Activated T-helper 1 cell treated with anti-CD3 and anti-CD28 coated beads, Interleukin-2, amount 50 U/mL, for 16 hours (primary cell): ENCODE measurements around the gene LVRN.

ENCODE experiments used
- DNase-seq, 2 donors: peaks; one replicate each; pipeline ENCODE4 v3.0.0-alpha.2; 2020; ENCODE audit warnings: low read depth in 1 of 2, low spot score in 1 of 2

LVRN gene

GRCh38 chr5:115954144-115954543 lies 8.1 kb upstream of the LVRN start:
- no peak for DNase-seq

GRCh38 chr5:115956957-115957356 lies 5.3 kb upstream of the LVRN start:
- DNase-seq = no peak

DNA sequence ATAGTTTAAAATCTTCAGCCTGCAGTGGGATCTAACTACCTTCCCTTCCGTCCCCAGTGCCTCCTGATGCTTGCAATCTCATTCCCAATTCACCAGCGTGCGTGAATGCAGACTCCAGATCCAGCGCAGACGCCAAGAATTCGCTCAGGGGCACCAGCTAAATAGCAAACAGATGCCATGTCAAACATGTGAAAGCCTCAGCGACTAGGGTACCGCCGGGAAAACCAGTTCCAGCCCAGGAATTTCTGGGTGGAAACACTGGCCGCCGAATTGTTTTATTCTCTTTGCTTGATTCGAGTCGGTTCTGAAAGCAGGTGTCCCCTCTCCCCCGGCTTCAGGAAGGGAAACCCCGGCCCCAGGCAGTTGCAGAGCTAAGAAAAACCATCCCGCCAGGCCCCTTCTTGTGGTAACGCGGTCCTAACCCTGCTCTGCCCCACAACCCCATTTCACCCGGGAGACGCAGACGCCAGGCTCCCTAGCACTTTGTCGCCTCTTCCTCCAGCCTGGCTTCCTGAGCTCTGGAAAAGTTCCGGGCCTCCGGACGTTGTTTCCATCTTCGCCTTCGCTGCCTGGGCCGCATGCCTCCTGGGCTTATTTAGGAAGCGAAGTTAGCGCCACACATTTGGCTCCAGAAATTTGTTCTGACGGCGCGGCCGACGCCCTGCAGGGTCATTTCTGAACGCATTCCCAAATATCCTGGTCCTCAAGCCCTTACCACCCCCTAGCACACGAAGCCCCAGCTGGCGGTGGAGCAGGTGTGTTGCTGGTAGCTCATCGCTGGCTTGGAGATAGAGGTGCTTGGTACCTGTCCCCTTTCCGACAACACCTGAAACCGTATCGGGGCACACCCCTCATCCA lies 665 bp upstream of the LVRN start:
- DNase-seq = no peak

- no peak for DNase-seq
These were observed 509 bp downstream of the LVRN start for GRCh38 chr5:115962565-115963402.

GRCh38 chr5:115963566-115963965 lies 1.3 kb downstream of the LVRN start:
- no peak for DNase-seq

DNA sequence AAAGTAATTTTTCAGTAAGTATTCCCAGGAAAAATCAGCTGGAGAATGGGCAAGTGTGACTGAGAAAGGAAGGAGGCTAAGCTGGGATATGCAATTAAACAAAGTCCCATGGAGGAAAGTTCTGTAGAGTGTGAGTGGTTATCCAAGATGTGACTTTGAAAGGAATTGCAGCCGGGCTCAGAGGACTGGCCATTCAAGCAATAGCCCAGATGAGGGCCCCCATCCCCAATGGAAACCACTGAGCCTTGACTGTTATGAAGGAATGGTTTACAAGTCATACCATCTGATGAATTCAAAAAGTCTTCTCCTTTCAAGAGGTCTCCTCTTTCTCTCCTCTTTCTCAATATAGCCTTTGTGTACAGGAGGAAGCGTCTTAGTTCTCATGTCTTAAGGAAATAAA lies 6.5 kb downstream of the LVRN start:
- DNase-seq = no peak

DNA sequence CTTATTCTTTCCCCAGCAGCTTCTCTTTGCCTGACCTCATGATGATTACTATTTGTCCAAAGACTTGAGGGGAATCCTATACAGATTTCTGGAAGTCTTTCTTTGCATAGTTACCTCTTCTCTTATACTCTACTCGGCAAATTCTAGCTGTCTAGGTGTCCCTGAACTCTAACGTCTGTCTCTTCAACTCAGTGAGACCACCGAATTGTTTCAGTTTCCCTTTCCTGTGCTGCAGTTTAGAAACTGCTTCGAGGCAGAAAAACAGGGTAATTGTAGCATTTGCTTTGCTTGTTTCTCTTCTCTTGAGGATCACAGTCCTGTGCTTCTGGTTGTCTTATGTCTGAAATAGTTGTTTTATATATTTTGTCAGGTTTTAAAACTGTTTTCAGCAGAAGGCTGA lies 14.8 kb downstream of the LVRN start:
- DNase-seq = no peak

GRCh38 chr5:115977988-115978387 lies 15.7 kb downstream of the LVRN start:
- no peak for DNase-seq

GRCh38 chr5:115978779-115979178 lies 16.5 kb downstream of the LVRN start:
- no peak for DNase-seq

- no peak for DNase-seq
These were observed 17.1 kb downstream of the LVRN start for GRCh38 chr5:115979201-115980041.

DNA sequence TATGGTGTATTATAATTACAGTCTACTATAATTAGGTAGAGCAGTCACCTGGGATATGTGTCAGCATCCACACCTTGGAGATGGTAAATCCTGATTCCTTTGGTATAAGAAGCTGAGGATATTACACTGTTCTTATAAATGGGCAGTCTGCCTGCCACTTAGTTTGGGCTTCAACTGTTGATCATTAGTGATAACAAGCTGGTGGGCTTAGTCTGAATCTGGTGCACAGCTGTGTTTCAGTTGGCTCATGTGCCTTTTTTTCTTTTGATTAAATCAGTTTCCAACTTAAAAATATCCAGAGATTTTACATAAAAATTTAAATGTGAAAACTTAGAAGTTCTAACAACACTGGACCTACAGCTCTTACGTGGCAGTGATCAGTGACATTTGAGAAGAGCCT lies 21.2 kb downstream of the LVRN start:
- DNase-seq = no peak

DNA sequence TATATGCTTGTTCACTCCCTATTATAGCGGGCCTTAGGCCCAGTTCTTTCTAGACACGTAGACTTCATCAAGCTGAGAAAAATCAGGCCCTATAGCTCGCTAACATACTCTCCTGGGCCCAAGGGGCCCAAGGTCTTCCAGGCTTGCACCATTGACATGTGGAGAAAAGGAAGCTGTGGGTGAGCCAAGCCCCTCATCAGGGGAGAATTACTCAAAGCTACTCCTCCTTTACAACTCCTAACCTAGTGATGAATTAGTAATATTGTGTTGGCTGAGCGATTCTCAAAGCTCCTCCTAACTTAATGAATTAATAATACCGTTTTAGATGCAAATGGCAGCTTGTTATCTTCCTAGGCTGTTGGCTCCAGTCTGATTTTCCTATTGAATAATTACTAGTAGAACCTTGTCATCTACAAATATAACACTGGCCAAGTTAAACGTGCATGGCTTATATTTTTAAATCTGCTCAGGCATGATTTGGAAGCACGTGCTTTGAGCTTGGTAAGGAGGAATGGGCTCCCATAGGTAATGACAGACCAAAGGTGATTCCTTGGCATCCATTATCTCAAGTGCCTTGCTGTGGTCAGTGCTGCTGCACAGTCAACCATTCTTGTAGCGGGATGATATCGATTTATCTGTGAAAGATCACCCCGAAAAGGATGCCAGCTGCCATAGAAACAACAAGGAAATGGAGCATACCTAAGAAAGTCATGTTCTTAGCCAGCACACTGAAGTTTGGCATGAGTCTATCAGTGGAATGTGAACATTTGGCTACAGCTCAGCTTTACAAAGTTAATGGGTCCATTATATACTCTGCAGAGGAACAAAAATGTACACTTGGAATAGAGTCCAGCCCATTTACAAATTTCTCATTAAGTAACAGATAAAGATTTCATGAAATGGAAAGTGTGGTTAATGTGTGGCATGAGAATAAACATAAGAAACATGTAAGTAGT lies 23.8 kb downstream of the LVRN start:
- no peak for DNase-seq

DNA sequence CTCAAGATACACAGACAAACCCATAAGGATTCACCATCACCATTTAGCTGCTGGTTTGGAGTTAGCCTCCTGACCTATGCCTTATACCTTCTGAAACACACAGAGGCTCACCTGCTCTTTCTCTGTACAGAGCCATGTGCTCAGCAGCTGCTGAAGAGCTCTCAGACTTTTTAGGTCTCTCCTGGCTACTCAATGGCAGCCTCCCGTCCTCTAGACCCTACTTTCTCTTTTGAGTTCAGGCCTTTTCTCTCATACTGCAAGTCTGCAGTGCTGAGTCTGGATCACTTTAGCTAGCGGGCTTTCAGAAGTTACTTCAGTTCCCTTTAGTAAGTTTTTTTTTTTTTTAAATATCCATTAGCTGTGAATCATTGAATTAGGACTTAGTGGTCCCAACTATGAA lies 25.7 kb downstream of the LVRN start:
- no peak for DNase-seq

GRCh38 chr5:115992848-115993350 lies 30.6 kb downstream of the LVRN start:
- DNase-seq = no peak

DNA sequence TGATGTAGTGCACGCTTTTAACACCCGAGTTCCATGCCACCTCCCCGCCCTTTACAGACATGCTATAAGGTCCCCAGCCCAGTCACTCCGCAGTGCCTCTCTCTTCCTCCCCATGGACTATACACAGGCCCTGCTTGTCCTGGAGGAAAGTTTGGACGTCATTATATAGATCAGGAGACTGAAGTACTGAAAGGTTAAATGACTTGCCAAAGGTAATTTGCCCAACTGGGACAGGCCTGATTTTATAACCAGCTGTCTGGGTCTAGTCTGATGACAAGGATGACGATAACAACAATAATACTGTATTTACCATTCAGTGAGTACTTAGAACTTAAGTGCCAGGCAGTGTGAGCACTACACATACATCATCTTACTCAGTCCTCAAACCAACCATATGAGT lies 33.1 kb downstream of the LVRN start:
- no peak for DNase-seq

- no peak for DNase-seq
These were observed 40.0 kb downstream of the LVRN start for GRCh38 chr5:116002116-116002906.

DNA sequence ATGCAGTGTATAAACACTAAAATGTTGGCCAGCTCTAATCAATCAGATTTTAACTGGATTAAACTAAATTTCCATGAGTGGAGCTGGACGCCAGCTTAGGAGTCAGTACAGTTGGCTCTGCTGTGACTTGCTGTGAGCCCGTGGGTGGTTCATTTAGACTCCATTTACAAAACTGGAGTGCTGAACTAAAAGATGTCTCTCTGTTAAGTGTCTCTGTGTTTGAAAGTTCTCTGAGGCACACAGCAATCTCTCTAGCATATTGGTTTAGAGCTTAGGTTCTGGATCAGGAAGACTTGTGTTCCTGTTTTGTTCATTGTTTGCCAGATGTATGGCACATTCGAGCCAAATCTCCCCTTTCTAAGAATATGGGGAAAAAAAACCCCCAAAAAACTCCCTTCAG lies 42.0 kb downstream of the LVRN start:
- DNase-seq = no peak

GRCh38 chr5:116009806-116010205 lies 47.5 kb downstream of the LVRN start:
- no peak for DNase-seq

GRCh38 chr5:116011046-116011445 lies 48.8 kb downstream of the LVRN start:
- DNase-seq = no peak
